HG02759 (cell line): Measurements from ENCODE around the gene ERICH4.
"Not testable (repeated sequence)": the region's sequence is repeated elsewhere in the genome, so short reads cannot be mapped to it uniquely, and the experiment has no call there.

Source experiments
- ATAC-seq: cut with Tn5 transposase; IDR thresholded peaks from one replicate; pipeline ENCODE4 v1.9.1; 2021; ENCODE audit warnings: mild to moderate bottlenecking, moderate library complexity; ENCODE audit not compliant: unreplicated experiment

ERICH4 gene, protein sequence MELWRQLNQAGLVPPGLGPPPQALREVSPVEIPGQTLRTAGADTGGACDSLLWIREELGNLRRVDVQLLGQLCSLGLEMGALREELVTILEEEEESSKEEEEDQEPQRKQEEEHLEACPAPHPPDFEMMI

DNA sequence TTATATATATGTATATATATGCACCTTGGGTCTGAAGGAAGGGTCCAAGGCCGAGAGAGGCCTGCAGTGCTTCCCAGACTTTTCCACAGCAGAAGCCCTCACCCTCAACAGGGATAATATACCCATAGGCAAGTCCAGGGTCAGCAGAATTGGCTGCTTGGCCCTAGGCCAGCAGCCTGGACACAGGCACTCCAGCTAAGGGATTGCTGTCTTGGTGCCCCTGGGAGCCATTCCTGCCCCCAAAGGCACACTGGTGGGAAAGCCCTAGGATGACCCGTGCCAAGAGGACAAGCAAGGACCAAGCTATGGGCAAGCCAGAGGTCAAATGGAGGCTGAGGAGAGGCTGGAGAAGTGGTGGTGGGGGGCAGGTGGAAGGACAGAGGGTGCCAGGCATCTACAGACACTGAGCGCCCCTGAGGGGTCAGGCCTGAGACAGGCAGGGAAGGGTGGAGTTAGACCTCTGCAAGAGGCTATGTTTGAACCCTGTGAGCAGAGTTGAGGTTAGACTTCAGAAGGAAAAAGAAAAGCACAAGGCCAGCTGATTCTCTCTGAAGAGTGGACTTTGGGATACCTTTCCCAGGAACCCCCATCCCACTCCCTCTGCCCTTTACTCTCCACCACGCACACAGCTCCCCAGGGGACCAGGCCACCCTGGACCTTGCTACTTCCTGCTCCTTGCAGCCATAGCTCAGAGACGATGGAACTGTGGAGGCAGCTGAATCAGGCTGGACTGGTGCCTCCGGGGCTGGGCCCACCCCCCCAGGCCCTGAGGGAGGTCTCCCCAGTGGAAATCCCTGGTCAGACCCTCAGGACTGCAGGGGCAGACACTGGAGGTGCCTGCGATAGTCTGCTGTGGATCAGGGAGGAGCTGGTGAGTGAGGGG is at the start of gene ERICH4:
TSS of gene ERICH4 (plus strand) at position 684 of the 883 bp plus-strand sequence. CDS start at position 698, 14 bp downstream.
- no peak for ATAC-seq

DNA sequence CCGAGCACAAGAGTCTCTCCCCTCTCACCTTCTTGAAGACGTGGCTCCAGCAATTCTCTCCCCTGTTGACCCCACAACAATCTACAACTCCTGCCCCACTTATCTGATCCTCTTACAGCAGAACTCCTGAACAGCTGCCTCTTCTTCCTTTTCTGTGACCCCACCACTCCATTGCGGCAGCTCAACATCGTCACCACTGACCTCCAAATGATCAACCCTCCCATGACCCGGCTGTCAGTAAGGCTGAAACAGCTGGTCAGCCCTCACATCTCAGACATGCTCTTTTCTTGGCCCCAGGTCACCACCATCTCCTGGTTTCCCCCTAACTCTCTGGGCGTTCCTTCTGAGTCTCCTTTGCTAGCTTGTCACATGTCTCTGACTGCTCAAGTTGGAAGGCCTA is 47.6 kb upstream of the ERICH4 start:
- no peak for ATAC-seq

DNA sequence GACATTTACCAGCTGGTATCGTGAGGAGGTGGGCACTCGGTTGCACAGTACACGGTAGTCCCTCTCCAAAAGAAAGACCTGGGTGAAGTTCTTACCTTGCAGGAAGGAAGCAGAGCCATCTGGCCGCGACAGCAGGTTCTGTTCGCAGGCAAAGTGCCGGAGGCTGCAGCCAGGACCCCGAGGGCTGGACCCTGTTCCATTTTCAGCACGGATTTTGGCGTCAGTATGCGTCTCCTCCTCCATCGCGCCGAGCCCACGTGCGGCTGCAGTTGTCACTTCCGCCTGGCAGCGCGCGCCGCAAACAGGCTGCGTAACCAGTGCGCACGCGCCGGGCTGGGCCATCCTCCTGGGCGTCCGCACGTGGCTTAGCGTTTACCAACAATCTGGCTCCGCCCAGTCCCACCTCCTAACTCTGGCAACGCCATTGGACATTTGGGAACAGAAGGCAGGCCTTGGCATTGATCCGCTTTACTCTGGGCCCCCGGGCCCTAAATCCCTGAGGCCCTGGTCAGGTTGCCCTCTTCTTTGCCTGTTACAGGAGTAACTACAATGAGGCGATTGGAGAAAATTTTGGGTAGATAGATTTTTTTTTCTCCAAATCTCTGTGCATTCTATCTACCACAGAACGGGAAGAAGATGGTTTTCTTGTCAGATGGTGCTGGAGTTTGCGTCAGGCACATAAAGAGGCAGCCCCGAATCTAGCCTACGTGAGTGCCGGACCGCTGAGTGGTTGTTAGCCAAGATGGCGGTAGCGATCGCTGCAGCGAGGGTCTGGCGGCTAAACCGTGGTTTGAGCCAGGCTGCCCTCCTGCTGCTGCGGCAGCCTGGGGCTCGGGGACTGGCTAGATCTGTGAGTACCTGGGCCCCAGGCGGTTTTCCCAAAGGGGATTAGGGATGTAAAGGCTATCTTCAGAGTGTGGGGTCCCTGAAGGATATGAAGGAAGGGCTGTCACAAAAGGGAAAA is 45.6 kb upstream of the ERICH4 start, which contains the start of the genes BCKDHA and EXOSC5:
TSS of gene BCKDHA (plus strand) at position 733 of the 964 bp plus-strand sequence. CDS start at position 743, 10 bp downstream.
TSS of gene EXOSC5 (minus strand) at position 274 of the 964 bp plus-strand sequence. CDS start at position 243, 31 bp downstream.
- ATAC-seq: peak; percentile 89

DNA sequence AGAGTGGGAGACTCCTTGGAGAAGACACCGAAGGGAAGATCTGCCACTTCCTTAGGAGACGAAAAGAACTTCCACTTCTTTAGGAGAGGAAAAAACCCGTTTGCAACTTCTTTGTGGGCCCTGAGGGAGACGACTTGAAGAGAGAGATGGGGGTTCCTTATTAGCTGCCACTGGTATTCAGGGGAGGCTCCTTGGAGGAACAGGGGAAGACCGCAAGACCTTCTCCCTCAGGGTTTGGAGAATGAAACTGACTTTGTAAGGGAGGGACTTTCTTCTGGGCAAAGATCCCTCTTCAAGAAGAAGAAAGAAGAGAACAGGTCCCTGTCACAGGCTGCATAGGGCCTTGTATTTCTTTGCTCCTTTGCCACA is 44.9 kb upstream of the ERICH4 start:
- ATAC-seq: no peak

DNA sequence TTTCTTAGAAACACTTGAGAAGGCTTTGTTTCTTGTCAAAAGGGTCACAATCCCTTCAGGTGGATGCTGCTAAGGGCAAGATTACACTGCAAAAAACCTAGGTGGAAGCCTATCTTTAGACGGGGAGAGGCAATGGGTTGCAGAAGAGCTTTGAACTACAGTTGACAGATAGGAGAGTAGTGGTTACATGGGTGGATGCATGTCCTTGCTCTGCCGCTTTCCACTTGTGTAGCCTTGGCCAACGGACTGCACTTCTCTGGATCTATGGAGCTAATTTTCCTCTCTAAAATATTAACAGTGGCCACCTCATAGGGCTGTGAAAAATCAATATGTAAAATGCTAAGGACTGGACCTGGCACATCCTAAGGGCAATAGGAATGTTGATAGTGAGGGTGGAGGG is 44.4 kb upstream of the ERICH4 start:
- no peak for ATAC-seq

DNA sequence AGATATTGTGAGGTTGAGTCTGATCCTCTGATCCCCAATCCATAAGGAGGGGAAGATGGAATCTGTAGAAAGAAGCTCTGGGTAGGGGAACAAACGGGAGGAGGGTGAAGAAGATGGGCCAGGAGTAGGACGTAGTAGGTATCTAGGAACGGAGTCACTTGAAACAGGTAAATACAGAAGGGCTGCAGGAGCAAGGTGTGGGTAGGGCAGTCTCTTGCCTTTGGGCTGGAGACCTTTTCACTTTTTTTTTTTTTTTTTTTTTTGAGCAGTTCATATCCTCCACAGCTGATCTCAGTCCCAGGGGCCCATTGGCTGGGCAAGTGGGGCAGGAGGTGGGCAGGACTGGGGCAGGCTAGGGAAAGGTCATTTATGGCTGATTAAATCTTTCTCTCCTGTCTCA is 43.9 kb upstream of the ERICH4 start:
- ATAC-seq: no peak

DNA sequence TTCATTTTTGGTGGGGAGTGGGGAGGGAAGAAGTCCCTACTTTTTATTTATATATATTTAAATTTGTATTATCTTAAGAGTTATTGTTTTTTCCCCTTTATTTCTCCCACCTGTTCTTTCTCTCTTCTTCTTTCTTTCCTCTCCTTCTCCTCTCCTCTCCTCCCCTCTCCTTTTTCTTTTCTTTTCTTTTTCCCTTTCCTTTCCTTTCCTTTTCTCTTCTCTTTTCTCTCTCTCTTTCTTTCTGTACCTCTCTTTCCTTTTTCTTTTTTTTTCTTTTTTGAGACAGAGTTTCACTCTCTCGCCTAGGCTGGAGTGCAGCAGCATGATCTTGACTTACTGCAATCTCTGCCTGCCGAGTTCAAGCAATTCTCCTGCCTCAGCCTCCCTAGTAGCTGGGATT is 43.4 kb upstream of the ERICH4 start:
- no peak for ATAC-seq

DNA sequence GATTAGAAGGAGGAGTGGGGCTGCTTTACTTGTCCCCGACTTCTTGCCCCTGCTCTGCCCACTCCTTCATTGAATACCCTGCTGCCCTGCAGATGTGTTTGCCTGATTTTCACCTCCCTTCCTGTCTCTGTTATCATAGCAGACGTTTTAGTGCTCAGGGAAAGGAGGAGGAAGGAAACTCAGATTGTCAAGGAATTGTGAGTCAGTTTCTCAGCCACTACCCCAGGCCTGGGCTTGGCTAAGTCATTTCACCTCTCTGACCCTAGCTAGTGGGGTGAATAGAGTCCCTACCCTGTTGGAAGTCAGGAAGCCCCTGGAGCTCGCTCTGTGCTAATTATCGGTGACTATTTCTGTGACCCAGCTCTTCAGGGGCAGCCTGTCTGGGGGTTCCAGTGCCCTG is 41.5 kb upstream of the ERICH4 start:
- ATAC-seq: no peak

DNA sequence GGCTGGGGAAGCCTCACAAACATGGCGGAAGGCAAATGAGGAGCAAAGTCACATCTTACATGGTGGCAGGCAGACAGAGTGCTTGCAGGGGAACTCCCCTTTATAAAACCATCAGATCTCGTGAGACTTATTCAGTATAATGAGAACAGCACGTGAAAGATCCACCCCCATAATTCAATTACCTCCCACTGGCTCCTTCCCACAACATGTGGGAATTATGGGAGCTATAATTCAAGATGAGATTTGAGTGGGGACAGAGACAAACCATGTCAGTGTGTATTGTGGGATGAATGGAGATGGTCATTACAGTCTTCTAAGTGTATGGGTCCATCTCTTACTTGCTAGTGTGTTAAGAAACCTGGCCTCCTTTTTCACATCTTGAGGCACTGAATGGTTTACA is 40.9 kb upstream of the ERICH4 start:
- no peak for ATAC-seq

DNA sequence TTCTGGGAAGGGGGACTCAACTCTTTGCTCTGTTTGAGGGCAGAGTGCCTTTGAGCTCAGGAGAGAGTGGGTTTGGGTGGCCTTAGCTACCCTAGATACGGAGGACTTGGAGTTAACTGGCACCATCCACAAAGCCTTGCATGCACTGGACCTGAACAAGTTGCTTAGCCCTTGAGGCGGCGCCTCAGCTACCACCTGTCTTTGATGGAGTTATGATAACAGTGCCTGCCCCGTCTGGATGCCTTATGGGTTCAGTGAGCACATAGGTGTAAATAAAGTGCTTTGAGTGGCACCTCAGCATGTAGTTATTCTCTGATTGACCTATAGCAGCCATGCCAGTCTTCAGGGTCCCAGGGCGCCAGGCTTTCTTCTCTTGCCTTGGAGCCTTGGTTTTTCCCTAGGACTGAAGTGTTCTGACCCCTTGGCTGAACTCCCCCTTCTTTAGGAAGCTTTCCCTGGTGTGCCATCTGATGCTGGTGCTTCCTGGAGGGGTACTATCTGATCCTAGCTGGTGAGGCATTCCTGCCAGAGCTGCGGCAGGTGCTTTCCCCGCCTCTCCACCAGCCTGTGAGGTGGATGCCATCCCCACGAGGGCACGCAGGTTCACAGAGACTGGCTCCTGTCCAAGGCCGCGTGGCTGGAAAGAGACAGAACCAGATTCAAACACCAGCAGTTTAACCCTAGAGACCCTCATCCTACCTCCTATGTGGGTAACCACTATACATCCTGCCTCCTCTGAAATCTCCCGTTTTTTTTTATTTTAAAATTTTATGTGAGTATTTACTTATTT is 39.6 kb upstream of the ERICH4 start:
- no peak for ATAC-seq

DNA sequence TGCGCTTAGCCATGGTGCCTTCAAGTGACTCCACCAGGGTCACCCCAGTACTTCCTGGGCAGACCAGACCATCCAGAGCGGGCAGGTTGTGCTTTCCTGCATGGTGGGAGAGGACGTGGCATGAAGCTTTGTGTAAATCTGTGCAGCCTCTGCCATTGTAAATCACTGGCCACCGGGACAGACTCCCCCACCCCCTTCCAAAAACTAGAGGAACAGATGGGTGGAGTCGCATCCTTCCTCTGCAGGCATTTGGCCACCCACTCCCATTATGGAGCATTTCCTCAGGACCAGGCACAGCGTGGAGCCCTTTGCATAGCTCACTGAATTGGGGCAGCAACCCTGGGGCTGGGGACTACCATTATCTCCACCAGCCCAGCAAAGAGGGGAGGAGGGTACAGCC is 37.2 kb upstream of the ERICH4 start:
- no peak for ATAC-seq

DNA sequence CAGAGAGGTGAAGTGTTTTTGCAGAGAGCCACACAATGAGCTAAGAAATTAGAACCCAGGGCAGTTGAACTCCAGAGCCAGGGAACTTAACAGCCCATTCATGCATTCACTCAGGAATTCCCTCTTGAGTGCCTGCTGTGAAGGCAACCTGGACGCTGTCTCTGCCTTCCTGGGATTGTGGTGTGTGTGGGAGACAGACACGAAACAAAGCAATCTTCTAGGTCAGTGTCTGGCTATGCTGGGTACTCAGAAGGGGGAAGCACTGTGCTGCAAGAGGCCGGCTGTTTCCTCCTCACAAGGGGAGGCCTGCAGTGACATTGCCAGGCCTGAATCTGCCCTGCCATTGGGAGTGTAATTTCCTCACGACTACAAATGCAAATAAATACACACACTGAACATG is 35.7 kb upstream of the ERICH4 start:
- no peak for ATAC-seq

DNA sequence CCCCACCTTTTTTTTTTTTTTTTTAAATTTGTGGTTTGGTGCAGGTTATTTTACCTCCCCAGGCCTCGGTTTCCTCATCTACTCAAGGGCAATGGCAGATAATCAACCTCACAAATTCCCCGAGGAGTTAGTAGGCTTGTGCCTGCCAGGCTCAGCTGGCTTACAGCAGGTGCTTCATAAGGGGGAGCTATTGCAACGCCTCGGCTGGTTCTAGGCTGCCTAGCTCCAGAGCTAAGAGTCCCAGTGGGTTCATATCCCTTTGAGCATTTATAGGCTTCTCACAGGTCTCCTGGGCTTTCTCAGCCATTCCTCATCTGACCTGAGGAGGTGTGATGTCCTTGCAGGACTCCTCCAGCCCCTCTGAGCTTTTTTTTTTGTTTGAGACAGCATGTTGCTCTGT is 34.7 kb upstream of the ERICH4 start:
- ATAC-seq: no peak

DNA sequence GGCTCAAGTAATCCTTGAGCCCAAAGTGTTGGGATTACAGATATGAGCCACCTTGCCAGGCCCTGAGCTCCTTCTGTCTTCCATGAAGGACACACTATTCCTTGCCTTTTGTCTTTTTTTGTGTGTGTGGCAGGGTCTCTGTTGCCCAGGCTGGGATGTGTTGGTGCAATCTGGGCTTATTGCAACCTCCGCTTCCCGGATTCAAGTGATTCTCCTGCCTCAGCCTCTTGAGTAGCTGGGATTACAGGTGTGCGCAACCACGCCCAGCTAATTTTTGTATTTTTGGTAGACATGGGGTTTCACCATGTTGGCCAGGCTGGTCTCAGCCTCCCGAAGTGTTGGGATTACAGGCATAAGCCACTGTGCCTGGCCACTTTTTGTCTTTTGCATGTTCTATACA is 34.1 kb upstream of the ERICH4 start:
- ATAC-seq: not testable (repeated sequence)

DNA sequence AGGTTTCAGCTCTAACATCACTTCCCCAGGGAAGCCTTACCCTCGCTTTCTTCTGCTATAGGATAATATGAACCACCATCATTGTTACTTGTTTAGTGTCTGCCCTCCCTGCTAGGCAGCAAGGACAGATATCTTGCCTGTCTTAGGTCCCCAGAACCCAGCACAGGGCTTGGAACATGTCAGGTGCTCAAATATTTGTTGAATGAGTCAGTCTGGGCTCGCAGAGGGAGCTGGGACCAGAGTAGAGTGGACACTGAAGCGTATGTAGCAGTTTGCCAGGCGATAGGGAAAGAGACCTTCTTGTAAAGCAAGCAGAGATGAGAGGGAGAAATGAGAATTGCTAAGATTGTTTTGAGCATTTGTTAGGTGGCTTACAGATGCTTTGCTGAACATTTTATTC is 33.7 kb upstream of the ERICH4 start:
- no peak for ATAC-seq

DNA sequence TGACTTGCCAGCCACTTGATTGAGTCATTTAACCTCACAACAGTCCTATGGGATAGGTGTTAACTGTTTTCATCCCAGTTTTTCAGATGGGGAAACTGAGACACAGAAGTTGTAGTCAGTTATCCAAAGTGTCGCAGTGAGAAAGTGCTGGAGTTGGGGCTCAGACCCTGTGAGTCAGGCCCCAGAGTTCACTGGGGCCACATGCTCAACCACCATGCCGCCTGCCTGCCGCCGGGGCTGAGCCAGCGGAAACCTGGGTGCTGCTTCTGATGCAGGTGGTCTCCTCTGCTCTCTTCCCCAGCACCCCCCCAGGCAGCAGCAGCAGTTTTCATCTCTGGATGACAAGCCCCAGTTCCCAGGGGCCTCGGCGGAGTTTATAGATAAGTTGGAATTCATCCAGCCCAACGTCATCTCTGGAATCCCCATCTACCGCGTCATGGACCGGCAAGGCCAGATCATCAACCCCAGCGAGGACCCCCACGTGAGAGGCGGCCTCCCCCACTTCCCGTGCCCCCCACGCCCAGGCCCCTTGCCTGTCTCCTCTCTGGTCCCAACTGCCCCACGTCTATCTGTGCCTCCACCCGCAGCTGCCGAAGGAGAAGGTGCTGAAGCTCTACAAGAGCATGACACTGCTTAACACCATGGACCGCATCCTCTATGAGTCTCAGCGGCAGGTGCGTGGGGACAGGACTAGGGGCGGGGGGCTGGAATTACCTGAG is 32.5 kb upstream of the ERICH4 start:
- no peak for ATAC-seq

DNA sequence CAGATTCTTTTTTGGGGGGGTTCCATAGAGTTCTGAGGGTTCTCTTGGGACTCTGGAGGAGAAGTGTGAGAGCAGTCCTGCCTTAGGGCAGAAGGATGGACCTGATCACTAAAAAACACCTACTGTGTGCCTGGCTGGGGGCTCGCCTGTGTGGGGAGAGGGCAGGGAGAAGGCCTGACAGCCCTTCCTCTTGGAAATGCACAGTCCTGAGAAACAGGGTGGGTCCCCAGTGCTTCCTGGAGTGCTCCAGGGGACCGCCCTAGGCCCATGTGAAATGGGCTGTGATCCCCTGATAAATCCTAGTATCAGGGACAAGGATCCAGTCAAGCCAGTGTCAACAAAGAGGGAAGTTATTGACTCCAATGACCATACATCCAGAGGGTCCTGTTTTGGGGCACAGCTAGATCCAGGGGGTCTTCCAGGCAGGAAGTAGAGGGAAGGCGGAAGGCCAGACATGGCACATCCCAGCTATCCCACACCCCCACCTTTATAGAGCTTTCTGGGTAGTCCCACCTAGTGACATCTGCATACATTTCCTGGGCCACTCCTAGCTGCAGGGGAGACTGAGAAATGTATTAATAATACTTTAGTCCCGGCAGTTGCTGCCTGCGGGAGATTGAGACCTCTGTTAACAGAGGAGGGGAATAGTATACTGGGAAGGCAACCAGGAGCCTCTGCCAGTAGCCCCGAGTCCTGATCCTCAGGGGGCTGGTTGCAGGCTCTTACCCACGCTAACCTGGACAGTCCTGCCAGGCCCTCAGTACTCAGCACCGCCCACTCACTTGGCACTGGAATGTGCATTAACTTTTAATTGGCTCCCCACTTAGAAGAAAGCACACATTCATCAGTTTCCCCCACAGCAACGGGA is 31.6 kb upstream of the ERICH4 start:
- no peak for ATAC-seq

DNA sequence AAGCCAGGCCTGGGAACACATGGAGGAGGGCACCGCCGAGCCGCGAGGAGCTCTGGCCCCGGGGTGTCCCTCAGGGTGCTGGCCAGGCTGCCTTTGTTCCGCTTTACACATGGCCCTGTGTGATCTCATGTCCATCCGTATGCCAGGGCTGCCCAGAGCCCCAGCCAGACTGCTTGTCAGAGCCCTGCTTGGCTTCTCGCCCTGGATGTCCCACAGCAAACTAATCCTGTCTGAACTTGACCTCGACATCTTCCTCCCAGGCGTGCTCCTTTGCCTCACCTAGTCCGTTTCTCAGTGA is 31.0 kb upstream of the ERICH4 start:
- no peak for ATAC-seq

DNA sequence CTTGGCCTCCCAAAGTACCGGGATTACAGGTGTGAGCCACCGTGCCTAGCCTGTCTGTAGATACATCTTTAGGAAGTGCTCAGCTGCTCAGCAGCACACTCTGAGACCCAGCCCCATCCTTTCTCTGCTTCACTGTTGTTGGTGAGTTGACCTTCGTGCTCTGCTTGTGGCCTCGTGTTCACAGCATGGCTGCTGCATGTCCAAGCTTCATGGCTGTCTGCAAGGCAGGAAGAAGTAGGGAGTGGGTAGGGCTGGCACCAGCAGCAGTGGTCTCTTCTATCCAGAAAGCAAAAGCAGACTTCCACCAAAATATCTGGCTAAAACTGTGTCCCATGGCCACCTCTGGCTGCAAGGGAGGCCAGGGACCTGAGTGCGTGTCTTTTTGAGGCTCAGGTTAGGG is 30.0 kb upstream of the ERICH4 start:
- no peak for ATAC-seq
